Measurements from ENCODE around the gene SETD3.

Gene SETD3

DNA sequence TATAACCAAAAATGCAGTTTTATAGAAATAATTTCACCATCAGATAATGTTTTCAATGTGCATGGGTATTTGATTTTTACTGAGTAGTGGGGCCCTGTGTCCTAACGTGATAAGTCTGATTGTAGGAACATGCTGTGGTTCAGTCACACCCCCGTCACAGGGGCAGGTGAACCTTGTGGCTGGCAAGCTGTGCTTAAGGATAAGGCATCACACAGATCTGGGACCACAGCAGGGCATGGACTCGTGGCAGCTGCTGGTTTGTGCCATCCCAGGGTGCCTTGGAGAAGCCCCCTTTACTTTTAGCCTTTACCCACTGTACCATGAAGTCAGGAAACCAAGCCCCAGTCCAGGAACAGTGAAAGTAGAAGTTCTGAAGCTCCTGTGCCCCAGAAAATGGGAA lies 17.2 kb upstream of the SETD3 start:
- DNase-seq (ENCODE audit: low spot score), result no peak

DNA sequence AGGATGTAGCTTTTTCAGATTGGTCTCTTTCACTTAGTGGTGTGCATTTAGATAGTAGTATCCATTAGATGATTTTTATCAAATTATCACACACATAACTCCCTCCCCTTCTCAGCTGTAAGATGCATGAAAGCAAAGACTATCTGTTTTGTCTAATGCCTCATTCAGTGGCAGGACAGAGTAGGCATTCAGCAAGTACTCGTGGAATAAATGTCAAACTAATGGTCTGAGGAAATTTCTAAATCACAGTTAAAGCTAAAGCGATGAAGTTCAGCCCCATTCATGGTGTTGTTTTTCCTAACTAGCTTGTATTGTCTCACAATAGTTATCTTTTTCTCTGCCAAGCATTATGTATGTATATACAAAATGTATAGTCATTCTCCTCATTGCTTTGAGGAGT lies 16.7 kb upstream of the SETD3 start:
- no peak for DNase-seq (ENCODE audit: low spot score)

DNA sequence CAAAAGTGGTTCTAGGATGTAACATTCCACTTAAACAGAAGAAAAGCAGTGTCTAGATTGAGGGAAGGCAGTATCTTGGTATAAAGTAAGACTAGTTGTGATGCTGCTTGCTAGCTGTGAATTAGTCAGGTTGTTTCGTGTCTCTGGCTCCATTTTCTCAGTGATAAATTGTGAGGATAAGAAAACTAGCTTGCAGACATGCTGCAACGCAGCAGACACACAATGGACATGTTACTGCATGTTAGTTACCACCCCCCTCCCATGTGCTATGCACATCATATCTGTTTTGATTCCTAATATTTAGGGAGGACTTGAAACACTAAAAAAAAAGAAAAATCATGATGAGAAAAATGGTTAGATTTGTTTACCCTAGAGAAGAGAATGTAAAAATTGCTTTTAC lies 3.4 kb upstream of the SETD3 start:
- no peak for DNase-seq (ENCODE audit: low spot score)

DNA sequence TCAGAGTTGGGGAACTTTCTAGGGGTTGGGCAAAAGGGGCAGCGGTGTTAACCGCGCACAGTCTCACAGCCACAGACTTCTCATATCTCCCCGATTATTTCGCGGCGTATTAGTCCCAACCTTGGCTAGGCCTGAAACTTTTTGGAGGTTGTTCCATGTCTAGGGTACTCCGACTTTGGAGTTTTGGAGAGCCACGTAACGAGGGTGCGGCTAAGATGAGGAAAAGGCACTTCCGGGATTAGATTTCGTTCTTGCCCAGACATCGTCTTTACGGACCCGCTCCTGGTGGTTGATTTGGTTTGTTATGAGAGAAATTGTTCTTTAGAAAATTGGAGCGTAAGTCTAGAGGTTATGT lies 1.1 kb upstream of the SETD3 start:
- DNase-seq (ENCODE audit: low spot score), result no peak

DNA sequence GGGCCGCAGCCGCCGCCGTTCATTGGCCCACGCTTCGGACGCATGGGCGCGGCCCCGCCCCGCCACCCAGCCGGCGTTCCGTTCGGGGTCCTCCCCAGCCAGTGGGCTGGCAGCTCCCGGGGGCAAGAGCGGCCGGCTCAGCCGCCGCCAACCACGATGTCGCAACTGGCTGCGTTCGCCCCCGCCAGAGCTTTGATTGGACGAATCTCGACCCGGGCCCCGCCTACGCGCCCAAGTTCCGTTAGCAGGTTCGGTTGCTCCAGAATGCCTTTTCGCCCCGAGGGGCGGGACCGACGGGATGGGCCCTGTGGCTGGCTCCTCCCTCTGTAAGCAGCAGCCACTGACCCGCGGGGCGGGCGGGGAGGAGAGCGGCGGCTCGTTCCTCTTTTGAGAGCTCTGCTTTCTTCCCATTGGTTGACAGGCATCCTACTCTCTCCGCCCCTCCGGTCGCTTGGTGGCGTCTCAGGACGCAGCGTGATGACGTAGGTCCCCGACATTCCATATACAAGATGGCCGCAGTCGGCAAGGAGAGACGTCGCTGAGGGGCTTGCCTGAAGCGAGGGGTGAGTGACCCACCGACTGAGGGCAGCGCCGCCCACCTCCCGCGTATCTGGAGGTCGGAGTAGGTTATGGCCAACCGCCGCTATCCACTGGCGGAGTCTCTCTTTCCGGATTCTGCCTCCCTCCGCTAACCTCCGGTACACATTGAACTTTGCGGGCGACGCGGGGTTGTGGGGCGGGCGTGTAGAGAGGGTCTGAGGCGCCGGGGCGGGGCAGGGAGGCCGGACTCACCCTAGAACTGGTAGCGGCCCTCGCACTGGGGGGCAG lies 472 bp upstream of the SETD3 start, which contains the start of gene CCNK:
Gene CCNK (plus strand): TSS at position 493 of the 828 bp plus-strand sequence. CDS start 11,269 bp downstream, outside the sequence.
- peak; percentile 100 for DNase-seq (ENCODE audit: low spot score)

DNA sequence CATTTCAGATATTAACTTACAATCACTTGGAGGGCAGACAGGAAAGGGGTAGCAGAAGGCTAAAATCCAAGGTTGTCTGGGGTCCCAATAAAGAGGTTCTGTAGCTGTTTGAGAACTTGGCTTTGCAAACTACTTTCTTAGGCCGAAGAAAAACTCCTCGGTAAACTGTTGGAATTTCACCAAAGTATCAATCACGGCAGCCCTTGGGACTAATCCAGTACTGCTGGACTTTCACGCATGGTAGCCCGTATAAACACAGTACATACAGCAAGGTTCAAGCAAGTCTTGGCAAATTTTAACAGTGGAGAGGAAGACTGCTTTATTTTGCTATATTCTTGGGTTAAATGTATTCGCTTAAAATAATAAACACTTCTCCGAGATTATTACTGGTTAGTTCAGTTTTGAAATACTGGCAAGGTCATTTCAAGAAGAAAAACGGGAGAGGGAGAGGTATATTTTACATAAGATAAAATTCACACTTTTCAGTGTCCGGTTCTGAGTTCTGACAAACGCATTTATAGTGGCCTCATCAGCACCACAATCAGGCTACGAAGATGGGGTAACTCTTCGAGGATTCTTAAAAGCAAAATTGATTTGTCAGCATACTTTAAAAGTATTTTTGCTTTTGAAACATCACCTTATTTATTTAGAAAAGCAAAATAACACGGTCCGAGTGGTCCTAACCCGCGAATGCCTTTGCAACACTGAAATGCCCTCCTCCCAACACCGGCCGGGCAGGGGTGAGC lies 1.3 kb downstream of the SETD3 start:
- DNase-seq (ENCODE audit: low spot score), result no peak

DNA sequence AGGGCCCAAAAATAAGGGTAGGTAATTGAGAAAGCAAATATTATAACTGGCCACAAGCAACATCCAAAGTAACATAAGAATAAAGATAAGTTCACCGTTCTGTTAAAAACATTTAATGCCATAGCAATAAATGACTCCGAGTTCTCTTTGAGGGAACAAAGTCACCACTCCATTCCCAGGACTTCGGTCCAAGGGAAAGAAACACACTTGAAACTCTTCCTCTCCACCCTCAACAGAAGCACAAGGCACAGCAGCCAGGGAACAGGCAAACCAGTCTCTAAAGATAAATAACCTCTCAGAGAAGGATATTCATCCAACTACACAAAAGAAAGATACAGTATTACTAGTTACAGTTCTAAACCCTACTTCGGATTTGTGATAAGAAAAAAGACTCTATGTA lies 2.5 kb downstream of the SETD3 start:
- no peak for DNase-seq (ENCODE audit: low spot score)

DNA sequence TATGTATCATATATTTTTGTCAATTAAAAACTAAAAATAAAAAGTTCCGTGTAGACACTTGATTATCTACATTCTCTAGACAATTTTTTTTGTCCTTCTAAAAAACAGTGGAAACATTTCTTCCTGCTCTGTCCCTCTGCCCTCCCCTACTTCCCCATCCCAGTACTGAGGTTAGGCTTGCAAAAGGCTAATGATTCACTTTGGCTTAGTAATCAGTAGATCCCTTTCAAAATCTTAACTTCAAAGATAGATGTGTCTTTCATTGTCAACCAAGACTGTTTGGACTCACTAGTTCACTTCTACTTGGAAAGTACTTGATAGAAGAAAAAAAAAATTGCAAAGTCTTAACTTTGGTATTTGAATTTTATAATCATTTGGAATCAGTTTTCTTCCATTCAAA lies 3.8 kb downstream of the SETD3 start:
- no peak for DNase-seq (ENCODE audit: low spot score)

DNA sequence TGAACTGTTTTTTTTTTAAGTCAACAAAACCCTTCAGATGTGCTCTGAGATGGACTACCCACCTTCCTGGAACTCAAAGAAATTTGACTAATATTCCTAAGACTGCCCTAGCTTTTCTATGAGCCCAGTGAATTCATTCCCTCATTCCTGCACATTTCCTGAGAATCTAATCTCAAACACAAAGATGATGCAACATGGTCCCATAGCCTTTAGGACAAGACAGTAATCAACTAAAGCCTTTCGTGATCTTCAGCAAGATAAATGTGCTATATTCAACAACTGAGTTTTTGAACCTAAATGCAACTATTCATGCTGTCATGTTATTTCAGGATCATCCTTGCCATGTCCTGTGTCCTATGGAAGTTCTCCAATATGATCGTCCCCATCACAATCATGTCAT lies 5.0 kb downstream of the SETD3 start:
- no peak for DNase-seq (ENCODE audit: low spot score)

DNA sequence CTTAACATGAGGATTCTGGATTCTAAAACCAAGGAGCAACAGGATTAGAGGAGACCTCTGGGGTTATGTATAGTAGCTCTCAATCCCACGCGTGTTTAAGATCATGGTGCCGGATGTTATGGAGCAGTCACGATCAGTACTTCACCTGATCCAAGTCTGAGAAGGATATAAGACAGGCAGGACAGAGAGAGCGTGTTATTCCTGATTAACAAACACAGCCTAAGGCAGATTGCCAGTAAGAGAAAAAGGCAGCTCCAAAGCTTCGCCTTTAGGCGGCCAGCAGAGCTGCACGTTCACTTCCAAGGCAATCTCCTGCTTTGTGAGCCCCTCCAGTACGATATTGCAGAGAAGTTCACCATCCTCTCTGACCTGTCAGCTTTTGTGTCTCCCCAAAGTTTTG lies 5.5 kb downstream of the SETD3 start:
- DNase-seq (ENCODE audit: low spot score), result no peak

DNA sequence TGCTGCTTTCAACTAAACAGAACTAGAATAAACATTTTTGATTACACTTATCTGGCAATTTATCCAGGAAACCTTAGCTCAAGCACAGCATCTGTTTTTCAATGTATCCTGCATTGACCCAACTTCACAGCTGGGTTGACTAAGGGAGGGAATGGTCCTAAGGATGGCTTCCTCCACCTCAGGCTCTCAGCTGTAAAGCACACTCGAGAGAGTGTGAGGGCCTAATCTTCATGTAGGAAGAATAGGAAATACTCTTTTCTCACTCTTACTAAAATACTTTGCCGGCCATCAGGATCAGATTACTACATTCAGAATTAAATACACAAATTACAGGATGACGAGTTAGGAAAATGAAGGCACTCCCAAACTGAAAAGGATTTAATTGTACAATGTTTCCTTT lies 7.2 kb downstream of the SETD3 start:
- DNase-seq (ENCODE audit: low spot score), result no peak

DNA sequence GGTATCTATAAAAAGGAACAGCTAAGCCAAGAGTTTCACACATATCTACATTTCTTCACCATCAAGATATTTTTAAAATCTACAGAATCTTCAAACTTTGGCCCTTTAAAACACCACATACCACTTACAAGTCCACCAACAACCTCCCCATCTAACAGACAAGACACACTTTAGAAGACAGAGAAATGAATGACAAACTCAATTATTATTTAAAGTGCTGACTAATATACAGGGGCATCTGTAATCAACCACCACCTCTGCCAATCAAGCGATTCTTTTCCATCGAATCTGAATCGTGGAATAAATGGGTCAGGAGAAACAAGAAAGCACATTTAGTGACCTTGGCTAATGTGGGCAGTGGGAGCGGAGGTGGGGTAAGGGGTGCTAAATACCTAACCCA lies 7.7 kb downstream of the SETD3 start:
- no peak for DNase-seq (ENCODE audit: low spot score)

DNA sequence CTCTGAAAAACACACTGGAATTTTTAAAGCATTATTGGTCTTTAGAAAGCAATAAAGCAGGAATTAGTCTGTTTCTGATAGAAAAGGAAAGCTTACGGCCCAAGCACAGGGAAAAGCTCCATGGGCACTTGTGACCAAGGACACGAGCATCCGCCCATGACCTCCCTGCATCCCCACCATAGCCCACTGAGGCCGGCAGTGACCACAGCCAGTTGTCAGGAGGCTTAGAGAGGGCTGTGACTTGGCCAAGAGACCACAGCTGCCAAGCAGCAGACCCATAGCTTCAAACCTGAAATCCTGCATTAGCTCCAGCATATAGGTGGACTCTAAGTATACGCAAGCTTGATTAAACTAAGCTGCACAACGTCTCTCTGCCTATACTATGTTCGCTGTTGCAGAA lies 8.9 kb downstream of the SETD3 start:
- DNase-seq (ENCODE audit: low spot score), result no peak

DNA sequence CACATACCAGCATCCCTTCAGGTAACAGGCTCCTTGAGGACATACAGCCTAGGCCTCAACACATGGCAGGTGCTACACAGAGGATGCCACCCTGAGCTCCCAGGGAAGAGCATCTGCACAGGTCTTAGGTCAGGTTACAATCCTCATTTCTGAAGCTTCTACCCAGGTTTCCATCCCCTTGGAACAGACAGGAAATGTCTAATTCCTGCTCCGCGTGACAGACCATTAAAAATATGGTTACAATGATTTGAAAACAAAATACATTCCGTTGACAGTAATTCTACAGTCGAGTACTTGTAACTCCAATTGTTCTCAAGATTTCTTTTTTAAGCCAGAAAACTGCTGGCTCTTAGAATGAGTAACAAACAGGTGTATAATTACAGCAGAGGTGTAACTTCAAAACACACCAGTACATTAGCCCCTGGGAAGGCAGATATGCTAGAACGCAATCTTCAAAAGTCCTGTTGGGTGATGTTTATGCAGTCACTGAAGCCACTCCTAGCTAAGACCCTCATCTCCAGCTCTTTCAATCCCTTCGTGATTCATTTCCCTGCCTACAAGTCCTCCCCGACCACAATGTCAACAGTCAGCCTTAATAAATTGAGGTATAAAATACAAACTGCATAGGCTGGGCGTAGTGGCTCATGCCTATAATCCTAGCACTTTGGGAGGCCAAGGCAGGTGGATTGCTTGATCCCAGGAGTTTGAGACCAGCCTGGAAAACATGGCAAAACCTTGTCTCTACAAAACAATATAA lies 11.6 kb downstream of the SETD3 start:
- DNase-seq (ENCODE audit: low spot score), result no peak

DNA sequence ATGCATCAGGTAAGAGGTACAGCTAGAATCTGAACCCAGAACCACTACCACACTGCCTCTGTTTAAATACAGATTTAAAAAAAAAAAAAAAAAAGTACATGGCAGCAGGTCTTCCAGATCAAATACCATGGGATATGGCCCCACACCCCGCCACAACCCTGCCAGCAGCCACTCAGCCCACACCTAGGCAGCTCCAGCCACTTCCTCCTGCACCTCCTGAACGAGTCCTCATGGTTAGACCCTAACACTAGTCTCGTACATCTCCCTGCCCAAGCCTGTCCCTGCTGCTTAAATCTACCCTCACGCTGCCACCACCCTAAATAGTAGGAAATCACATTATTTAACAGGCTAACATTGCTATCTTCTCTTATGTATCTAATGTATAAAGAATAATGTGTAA lies 12.6 kb downstream of the SETD3 start:
- DNase-seq (ENCODE audit: low spot score), result no peak

DNA sequence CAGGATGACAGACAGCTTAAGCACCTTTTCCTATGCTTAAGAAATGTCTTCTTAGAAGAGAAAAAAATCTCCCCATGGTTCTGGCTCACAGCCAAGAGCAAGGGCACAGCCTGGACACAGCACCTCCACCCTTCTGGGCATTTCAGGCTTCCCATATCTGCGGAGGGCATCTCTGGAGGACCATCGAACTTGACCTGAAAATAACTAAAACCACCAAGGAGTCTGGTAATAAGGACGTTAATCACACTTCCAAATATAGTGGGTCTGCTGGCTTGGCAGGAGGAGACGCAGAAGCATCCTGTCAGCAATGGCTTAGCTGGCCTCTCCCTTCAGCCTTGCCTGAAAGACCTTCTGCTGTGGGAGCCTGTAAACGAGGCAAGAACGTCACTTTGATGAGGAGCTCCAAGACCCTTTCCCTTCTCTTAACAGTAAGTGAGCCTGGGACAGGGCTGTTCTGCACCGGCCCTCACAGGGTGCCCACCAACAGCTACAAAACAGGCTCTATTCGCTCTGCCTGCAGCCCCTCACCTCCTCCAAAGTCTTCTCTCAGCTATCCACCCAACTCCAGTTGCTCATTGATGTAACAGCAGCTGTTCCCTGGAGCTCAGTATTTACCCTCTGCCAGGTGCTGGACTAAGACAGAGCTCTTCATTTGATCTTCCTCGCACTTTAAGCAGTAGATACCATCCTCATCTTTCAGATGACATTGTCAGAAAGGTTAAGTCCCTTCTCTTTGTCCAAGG lies 13.2 kb downstream of the SETD3 start:
- DNase-seq (ENCODE audit: low spot score), result no peak

DNA sequence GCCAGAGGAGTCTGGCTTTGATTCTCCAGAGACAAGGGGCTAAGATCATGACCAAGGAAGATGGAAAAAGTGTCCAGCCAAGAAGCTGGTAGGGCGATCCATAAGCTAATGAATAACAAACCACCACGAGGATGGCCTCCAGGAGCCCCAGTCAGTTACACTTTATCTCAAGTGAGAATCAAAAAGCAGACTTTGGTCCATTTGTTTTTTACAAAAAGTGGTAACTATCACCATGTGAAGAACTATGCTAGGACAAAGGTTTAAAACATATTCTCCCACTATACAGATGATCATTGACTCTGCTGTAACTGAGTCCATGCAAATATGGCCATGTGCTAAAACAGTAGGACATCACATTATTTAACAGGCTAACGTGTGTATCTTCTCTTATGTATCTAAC lies 13.9 kb downstream of the SETD3 start:
- no peak for DNase-seq (ENCODE audit: low spot score)

DNA sequence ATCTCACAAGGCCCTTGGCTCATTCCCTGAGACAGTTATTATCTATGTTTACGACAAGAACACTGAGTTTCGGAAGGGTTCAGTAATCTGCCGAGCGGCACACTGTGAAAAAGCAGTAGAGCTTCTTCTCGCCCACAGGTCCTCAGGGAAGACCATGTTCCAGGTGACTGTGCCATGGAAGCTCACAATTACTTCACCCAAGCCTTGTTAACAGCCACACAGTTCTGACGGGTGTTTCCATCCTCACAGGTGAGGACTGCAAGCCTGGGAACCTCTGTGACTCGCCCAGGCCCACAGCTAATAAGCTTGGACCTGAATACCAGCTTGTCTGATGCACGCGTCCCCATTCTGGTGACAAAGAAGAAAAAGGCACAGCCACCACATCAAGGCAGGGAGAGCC lies 15.4 kb downstream of the SETD3 start:
- DNase-seq (ENCODE audit: low spot score), result no peak

DNA sequence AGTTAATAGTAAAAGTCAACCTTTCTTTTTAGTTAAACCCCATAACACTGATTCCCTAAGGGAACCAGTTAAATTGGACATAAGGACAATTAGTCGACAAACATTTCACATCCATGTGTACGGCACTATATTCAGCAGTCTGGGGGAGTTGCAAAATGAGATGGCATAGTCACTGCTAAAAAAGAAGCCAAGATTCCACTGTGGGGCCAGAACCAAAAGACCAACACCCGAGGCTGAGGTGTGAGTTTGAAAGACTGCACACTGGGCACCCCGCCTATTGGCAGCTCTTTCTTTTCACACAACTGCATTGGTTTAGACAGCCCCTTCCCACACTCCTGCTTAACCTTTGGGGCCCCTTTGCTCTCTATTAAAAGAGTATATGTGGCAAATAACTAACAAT lies 16.7 kb downstream of the SETD3 start:
- DNase-seq (ENCODE audit: low spot score), result no peak

DNA sequence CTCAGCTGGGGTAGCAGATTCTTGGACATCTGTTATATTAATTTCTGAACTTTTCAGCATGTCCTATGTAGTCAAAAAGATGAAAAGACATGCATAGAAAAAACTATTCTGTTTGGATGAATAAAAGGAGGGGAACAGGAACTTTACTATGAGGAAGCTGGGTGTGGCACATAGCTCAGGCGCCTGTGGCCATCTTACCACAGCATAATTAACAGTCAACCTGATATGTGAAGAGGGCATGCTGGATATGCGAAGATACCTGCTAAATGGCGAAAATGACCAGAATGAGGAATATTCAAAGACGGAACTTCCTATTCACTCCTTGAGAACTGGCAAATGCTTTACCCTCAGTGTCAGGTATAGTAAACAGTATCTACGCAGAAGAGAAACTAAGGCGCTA lies 18.4 kb downstream of the SETD3 start:
- DNase-seq (ENCODE audit: low spot score), result no peak

DNA sequence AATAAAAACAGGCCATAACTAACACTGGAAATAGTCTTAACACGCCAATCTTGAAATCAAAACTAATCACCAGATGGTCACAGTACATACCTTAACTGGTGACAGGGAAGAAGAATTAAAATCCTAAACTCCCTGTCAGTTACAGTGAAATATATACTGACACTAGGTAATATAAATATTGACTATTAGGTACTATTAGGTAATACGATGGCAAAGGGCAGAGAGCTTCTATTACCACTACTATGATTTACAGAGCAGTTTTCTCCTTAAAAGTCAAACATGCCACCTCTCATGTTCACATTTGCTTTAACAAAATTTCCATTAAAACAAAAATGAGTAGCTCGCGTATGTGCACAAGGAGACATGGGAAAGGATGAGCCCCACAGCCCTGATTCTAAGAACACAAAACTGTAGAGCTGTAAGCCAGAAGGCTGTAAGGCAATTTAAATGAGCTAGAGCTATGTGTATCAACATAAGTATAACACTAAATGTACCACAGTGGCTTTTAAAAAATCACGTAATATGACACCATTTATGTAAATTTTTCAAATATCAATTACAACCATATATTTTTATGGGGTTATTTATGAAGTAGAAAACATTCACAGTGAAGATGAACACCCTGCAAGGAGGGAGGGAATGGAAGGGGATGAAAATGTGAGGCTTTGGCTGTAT lies 19.1 kb downstream of the SETD3 start:
- no peak for DNase-seq (ENCODE audit: low spot score)

DNA sequence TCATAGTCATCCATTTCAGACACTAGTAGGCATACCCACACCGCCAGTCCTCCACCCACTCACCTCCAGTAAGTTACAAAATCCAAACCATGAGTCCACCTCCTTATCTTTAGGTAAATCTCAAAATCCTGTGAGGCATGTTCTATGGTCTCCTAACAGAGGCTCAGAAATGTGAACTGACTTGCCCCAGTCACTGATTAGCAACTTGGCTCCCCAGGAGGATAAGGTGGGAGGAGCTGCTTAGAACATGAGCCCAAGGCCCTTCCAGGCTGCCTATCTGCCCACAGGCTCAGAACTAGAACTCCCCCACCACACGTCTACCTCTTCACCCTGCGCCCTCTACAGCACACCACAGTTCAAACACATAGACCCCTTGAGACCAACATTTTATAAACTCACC lies 19.9 kb downstream of the SETD3 start:
- DNase-seq (ENCODE audit: low spot score), result no peak

Data from Ammon's horn (tissue), 1 donor.